ENCODE results near the gene HOGA1.
"Not testable (repeated sequence)": the region's sequence is repeated elsewhere in the genome, so short reads cannot be mapped to it uniquely, and the experiment has no call there.

The HOGA1 gene

GRCh38 chr10:97555541-97555940 lies 28.6 kb upstream of the HOGA1 start:
- DNase-seq: not testable (repeated sequence)

- not testable (repeated sequence) for DNase-seq
Observed at GRCh38 chr10:97560731-97561381, 23.3 kb upstream of the HOGA1 start.

GRCh38 chr10:97561386-97562077 lies 22.7 kb upstream of the HOGA1 start:
- not testable (repeated sequence) for DNase-seq

- not testable (repeated sequence) for DNase-seq
Observed at GRCh38 chr10:97562329-97562728, 21.9 kb upstream of the HOGA1 start.

- DNase-seq: no peak
Observed at GRCh38 chr10:97563337-97563736, 20.9 kb upstream of the HOGA1 start.

- DNase-seq: no peak
Observed at GRCh38 chr10:97564776-97565175, 19.4 kb upstream of the HOGA1 start.

- DNase-seq: peak in 1 of 3 experiments; percentile 8
Observed at GRCh38 chr10:97566336-97566996, 17.7 kb upstream of the HOGA1 start.

GRCh38 chr10:97567891-97568290 lies 16.3 kb upstream of the HOGA1 start:
- DNase-seq: no peak

GRCh38 chr10:97570146-97570788 lies 13.9 kb upstream of the HOGA1 start:
- no peak for DNase-seq

- DNase-seq: no peak
Observed at GRCh38 chr10:97570789-97571471, 13.3 kb upstream of the HOGA1 start.

GRCh38 chr10:97571622-97572021 lies 12.6 kb upstream of the HOGA1 start:
- DNase-seq: no peak

GRCh38 chr10:97572214-97572989 lies 11.8 kb upstream of the HOGA1 start, which contains the start of gene ANKRD2:
Gene ANKRD2 (plus strand): TSS chr10:97572779. CDS start chr10:97572789, 10 bp downstream.
- peak in 2 of 3 experiments; percentile 18 to 36 for DNase-seq

GRCh38 chr10:97573021-97573420 lies 11.2 kb upstream of the HOGA1 start:
- DNase-seq: no peak

GRCh38 chr10:97573672-97574071 lies 10.5 kb upstream of the HOGA1 start:
- no peak for DNase-seq

- DNase-seq: peak in 2 of 3 experiments; percentile 54 to 83
Observed at GRCh38 chr10:97574374-97575126, 9.6 kb upstream of the HOGA1 start.

- DNase-seq: no peak
Observed at GRCh38 chr10:97575127-97575668, 9.0 kb upstream of the HOGA1 start.

- not testable (repeated sequence) for DNase-seq
Observed at GRCh38 chr10:97576487-97576886, 7.7 kb upstream of the HOGA1 start.

GRCh38 chr10:97577701-97578100 lies 6.5 kb upstream of the HOGA1 start:
- DNase-seq: no peak

GRCh38 chr10:97578171-97578844 lies 5.9 kb upstream of the HOGA1 start:
- DNase-seq: no peak

Measured in NCI-H1417 (cell line).